Esophagus squamous epithelium (tissue), 5 donors: ENCODE measurements around the gene ANAPC10. TPM values are rescaled to one million over a fixed set of nuclear protein-coding genes. Genes with fewer than 3 reads are reported as not detected.

Experiments
- DNase-seq: peaks from one replicate; lab custom pipeline; 2025; lab: John Stamatoyannopoulos, UW
- H3K27ac ChIP-seq, 4 donors: fragments of 200-600 bp; sonication (generic); one replicate each; pipeline ENCODE4 v1.5.1; 2016 to 2019; ENCODE audit warnings: mild to moderate bottlenecking in 1 of 4
- H3K27me3 ChIP-seq, 4 donors: fragments of 200-600 bp; sonication (generic); 1 replicate in 3 of 4; 2 replicates in 1 of 4; pipeline versions ENCODE4 v1.5.1 to v1.6.0; 2017 to 2021; ENCODE audit warnings: antibody characterized with exemption in 1 of 4
- H3K36me3 ChIP-seq, 3 donors: fragments of 200-600 bp; sonication (generic); one replicate each; pipeline ENCODE4 v1.5.1; 2016 to 2019
- H3K4me1 ChIP-seq, 3 donors: fragments of 200-600 bp; sonication (generic); one replicate each; pipeline ENCODE4 v1.5.1; 2017 to 2019
- H3K4me3 ChIP-seq, 4 donors: fragments of 200-600 bp; sonication (generic); 1 replicate in 3 of 4; 2 replicates in 1 of 4; pipeline ENCODE4 v1.5.1; 2016 to 2019; ENCODE audit warnings: mild to moderate bottlenecking in 2 of 4, moderate library complexity in 1 of 4
- H3K9me3 ChIP-seq, 3 donors: fragments of 200-600 bp; sonication (generic); one replicate each; pipeline ENCODE4 v1.5.1; 2016 to 2019
- CTCF ChIP-seq, 6 experiments: fragments of 450-650 bp in 4 of 6; fragments of 200-600 bp in 2 of 6; sonication (generic) in 2 of 6; IDR thresholded peaks; one replicate each; pipeline ENCODE4 v1.5.1; 2016 to 2019; ENCODE audit warnings: antibody characterized with exemption in 6 of 6, mild to moderate bottlenecking in 4 of 6, moderate library complexity in 4 of 6
- POLR2A ChIP-seq, 4 donors: fragments of 450-650 bp; IDR thresholded peaks; one replicate each; pipeline ENCODE4 v1.6.1; 2017; ENCODE audit warnings: antibody characterized with exemption in 4 of 4, mild to moderate bottlenecking in 4 of 4, moderate library complexity in 3 of 4
- WGBS, 2 donors: methylation state at CpG; one replicate each; pipeline ENCODE4 v1.1.5; 2018; 5-methylcytosine and 5-hydroxymethylcytosine counted together
- intact Hi-C: fragments of 100-400 bp; cut with DNase I; formaldehyde crosslinking; loops from one replicate; pipeline ENCODE4 v1.15.0; 2022
- total RNA-seq, 4 donors: library from RNA; depleted of rRNA; stranded (reverse); fragments of >200 nt; gene quantifications; one replicate each; pipeline ENCODE4 v1.1.0, GENCODE V29; 2016
- donor health status: DM: yes; HTN: yes; CAD: no.

ANAPC10 gene
- total RNA-seq, 4 donors from 2014 or later, result 13.1 to 21.2 (median 19.5) TPM

- no peaks in the 10 kb centered on the region for H3K27me3 ChIP-seq
- H3K27ac ChIP-seq, result no peak overlapping the region
- H3K4me1 ChIP-seq, result no peaks in the 10 kb centered on the region
- intact Hi-C loops, result no loop called here
- TF ChIP-seq POLR2A (IDR thresholded peaks at IDR 0.05), result no peak
- no peak for TF ChIP-seq CTCF (IDR thresholded peaks at IDR 0.05)
- no peaks in the 10 kb centered on the region for H3K36me3 ChIP-seq
- no peak overlapping the region for H3K4me3 ChIP-seq
- 57 to 67% methylated on average over 3 of the region's 3 CpGs for WGBS, 2 donors
- DNase-seq, result no peak
- no peaks in the 10 kb centered on the region for H3K9me3 ChIP-seq
These were observed 54.7 kb downstream of the ANAPC10 start for GRCh38 chr4:145043306-145043705.

DNA sequence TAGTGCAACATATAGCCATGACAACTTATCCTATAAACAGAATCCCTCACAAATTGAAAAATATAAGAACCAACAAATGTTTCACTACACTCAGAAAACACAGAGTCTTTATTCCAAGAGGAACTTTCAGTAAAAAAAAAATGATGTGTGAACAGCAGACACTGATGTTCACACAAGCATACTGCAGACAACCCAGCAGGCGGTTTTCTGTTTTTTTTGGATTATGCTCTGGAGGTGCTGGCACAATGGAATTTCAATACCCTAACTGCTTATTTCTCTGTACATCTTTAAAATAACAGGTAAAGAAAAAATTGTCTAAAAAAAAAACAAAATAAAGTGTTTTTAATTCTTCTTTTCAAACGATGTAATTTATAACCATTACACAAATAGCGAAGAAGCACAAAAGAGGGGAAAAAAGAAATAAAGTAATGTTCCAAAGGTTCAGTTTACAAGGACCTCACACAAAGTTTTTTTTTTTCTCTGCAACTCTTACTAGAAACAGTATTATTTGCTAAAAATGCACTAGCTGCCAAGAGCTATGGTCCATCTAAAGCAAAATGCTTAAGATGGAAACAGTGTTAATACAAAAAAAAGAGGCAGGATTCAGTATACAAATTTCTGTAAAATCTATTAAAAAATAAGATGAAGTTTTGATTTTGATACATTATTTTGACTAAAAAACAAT, 55.3 kb downstream of the ANAPC10 start:
- Histone ChIP-seq H3K27me3 (no peaks in the 10 kb centered on the region), H3K9me3 (no peaks in the 10 kb centered on the region), H3K36me3 (no peaks in the 10 kb centered on the region), H3K27ac (no peak overlapping the region), H3K4me1 (no peaks in the 10 kb centered on the region), H3K4me3 (no peak overlapping the region)
- intact Hi-C loops, result no loop called here
- TF ChIP-seq POLR2A (IDR thresholded peaks at IDR 0.05) (no peak), CTCF (IDR thresholded peaks at IDR 0.05) (no peak)
- DNase-seq, result no peak
- 82 to 84% methylated on average over 3 of the region's 3 CpGs for WGBS, 2 donors

GRCh38 chr4:145041378-145041777, 56.6 kb downstream of the ANAPC10 start:
- WGBS, 2 donors, result 44 to 53% methylated on average over 3 of the region's 3 CpGs
- TF ChIP-seq POLR2A (IDR thresholded peaks at IDR 0.05), result no peak
- TF ChIP-seq CTCF (IDR thresholded peaks at IDR 0.05), result no peak

GRCh38 chr4:145035494-145036136, 62.4 kb downstream of the ANAPC10 start:
- Histone ChIP-seq H3K27me3 (no peaks in the 10 kb centered on the region), H3K36me3 (peaks cover 0 to 45% (median 8%) of the 10 kb centered on the region in 3 donors), H3K4me1 (no peaks in the 10 kb centered on the region), H3K4me3 (no peak overlapping the region), H3K27ac (no peak overlapping the region), H3K9me3 (no peaks in the 10 kb centered on the region)
- WGBS, 2 donors, result 72 to 87% methylated on average over 2 of the region's 2 CpGs
- DNase-seq, result no peak
- TF ChIP-seq CTCF (IDR thresholded peaks at IDR 0.05) (no peak), POLR2A (IDR thresholded peaks at IDR 0.05) (no peak)
- intact Hi-C loops, result no loop called here

More at GRCh38 chr4:145041378-145041777, 56.6 kb downstream of the ANAPC10 start:
- intact Hi-C loops, result no loop called here
- no peaks in the 10 kb centered on the region for H3K27me3 ChIP-seq
- H3K4me3 ChIP-seq, result no peak overlapping the region
- no peaks in the 10 kb centered on the region for H3K4me1 ChIP-seq
- DNase-seq, result no peak
- no peak overlapping the region for H3K27ac ChIP-seq
- no peaks in the 10 kb centered on the region for H3K36me3 ChIP-seq
- H3K9me3 ChIP-seq, result no peaks in the 10 kb centered on the region

GRCh38 chr4:145034727-145035211, 63.2 kb downstream of the ANAPC10 start:
- Histone ChIP-seq H3K36me3 (peaks cover 0 to 53% (median 8%) of the 10 kb centered on the region in 3 donors), H3K4me3 (no peak overlapping the region), H3K9me3 (no peaks in the 10 kb centered on the region), H3K4me1 (no peaks in the 10 kb centered on the region), H3K27ac (peak overlapping the region in 1 of 4 donors; percentile 6), H3K27me3 (no peaks in the 10 kb centered on the region)
- 63 to 80% methylated on average over 6 of the region's 6 CpGs for WGBS, 2 donors
- no peak for DNase-seq
- no peak for TF ChIP-seq POLR2A (IDR thresholded peaks at IDR 0.05)
- intact Hi-C loops, result no loop called here
